K562 (cell line): Measurements from ENCODE around the gene BHLHE40. TPM values are rescaled to one million over a fixed set of nuclear protein-coding genes. Genes with fewer than 3 reads are reported as not detected.

ENCODE experiments used
- CBFA2T2 ChIP-seq: fragments of 450-650 bp; conservative IDR thresholded peaks from 2 replicates; pipeline ENCODE4 v1.6.1; 2017; ENCODE audit warnings: mild to moderate bottlenecking
- CREB1 ChIP-seq, 2 experiments: sonication (generic) in 1 of 2; formaldehyde crosslinking in 1 of 2; IDR thresholded peaks; 2 replicates each; pipeline versions ENCODE4 v1.6.1 to v1.8.0; 2012 to 2022; ENCODE audit warnings: inconsistent platforms in 1 of 2, mild to moderate bottlenecking in 1 of 2, missing genetic modification reagents in 1 of 2, moderate library complexity in 1 of 2
- CREM ChIP-seq: IDR thresholded peaks from 2 replicates; pipeline ENCODE4 v1.6.1; 2014; ENCODE audit warnings: antibody characterized with exemption, low read depth
- ELF4 ChIP-seq: fragments of 450-650 bp; formaldehyde crosslinking; IDR thresholded peaks from 2 replicates; pipeline ENCODE4 v1.4.0; 2022; ENCODE audit warnings: missing genetic modification characterization
- HNRNPL ChIP-seq: fragments of 200-400 bp; formaldehyde crosslinking; IDR thresholded peaks from 2 replicates; pipeline ENCODE4 v1.6.1; 2017; ENCODE audit warnings: low read depth, mild to moderate bottlenecking, low read length
- MYBL2 ChIP-seq, 2 experiments: fragments of 450-650 bp in 1 of 2; sonication (generic) in 1 of 2; formaldehyde crosslinking in 1 of 2; IDR thresholded peaks; 2 replicates each; pipeline versions ENCODE4 v1.6.1 to v1.8.1; 2017 to 2022; ENCODE audit warnings: borderline replicate concordance in 1 of 2, inconsistent platforms in 1 of 2, low read depth in 1 of 2, mild to moderate bottlenecking in 1 of 2, missing genetic modification reagents in 1 of 2, moderate library complexity in 1 of 2
- NONO ChIP-seq, 2 experiments: fragments of 200-400 bp in 1 of 2; fragments of 450-650 bp in 1 of 2; formaldehyde crosslinking in 1 of 2; IDR thresholded peaks; 2 replicates each; pipeline ENCODE4 v1.6.1; 2017; ENCODE audit warnings: low read depth in 2 of 2, mild to moderate bottlenecking in 2 of 2, moderate library complexity in 2 of 2, low read length in 1 of 2
- PHB ChIP-seq: fragments of 250-450 bp; sonication (Bioruptor Pico); IDR thresholded peaks from 2 replicates; pipeline ENCODE4 v1.5.0; 2021
- RAD51 ChIP-seq: fragments of 450-650 bp; IDR thresholded peaks from 2 replicates; pipeline ENCODE4 v1.7.1; 2016; ENCODE audit warnings: low read depth, mild to moderate bottlenecking, borderline replicate concordance
- RFX1 ChIP-seq: fragments of 450-650 bp; IDR thresholded peaks from 2 replicates; pipeline ENCODE4 v1.6.1; 2016; ENCODE audit warnings: mild to moderate bottlenecking, moderate library complexity
- TCF15 ChIP-seq: fragments of 250-450 bp; sonication (Bioruptor Pico); IDR thresholded peaks from 2 replicates; pipeline ENCODE4 v1.8.0; 2022; ENCODE audit warnings: moderate library complexity, mild to moderate bottlenecking, inconsistent platforms
- TCF7 ChIP-seq: sonication (generic); IDR thresholded peaks from 2 replicates; pipeline ENCODE4 v1.6.1; 2016; ENCODE audit warnings: antibody characterized with exemption, borderline replicate concordance
- TFAM ChIP-seq: fragments of 250-450 bp; sonication (Bioruptor Pico); conservative IDR thresholded peaks from 2 replicates; pipeline ENCODE4 v1.5.0; 2021; ENCODE audit warnings: mild to moderate bottlenecking, moderate library complexity
- ZNF134 ChIP-seq: fragments of 250-450 bp; sonication (Bioruptor Pico); conservative IDR thresholded peaks from 2 replicates; pipeline ENCODE4 v1.4.0; 2020
- ZNF318 ChIP-seq, 2 experiments: fragments of 450-650 bp; IDR thresholded peaks; 2 replicates each; pipeline ENCODE4 v1.6.1; 2016; ENCODE audit warnings: mild to moderate bottlenecking in 2 of 2, borderline replicate concordance in 1 of 2, low read depth in 1 of 2, moderate library complexity in 1 of 2
- ZNF324 ChIP-seq: fragments of 250-450 bp; sonication (Bioruptor Pico); IDR thresholded peaks from 2 replicates; pipeline ENCODE4 v1.4.0; 2020; ENCODE audit warnings: mild to moderate bottlenecking
- ZNF551 ChIP-seq: fragments of 250-450 bp; sonication (Bioruptor Pico); IDR thresholded peaks from 2 replicates; pipeline ENCODE4 v1.5.0; 2021; ENCODE audit warnings: mild to moderate bottlenecking, moderate library complexity
- ZNF75A ChIP-seq: fragments of 450-650 bp; formaldehyde crosslinking; IDR thresholded peaks from 2 replicates; pipeline ENCODE4 v1.4.0; 2020; ENCODE audit warnings: mild to moderate bottlenecking
- ZNF77 ChIP-seq: fragments of 250-450 bp; sonication (Bioruptor Pico); IDR thresholded peaks from 2 replicates; pipeline ENCODE4 v1.5.0; 2020
- ZNF780A ChIP-seq: fragments of 250-450 bp; sonication (Bioruptor Pico); IDR thresholded peaks from 2 replicates; pipeline ENCODE4 v1.5.0; 2021; ENCODE audit warnings: mild to moderate bottlenecking
- polyA plus RNA-seq, 8 experiments: library from polyadenylated mRNA; depleted of rRNA in 4 of 8; stranded (reverse) in 5 of 8; unstranded in 3 of 8; fragments of >200 nt; fragmentation: Nextera tagmentation in 2 of 8; fragmentation: Illumina TruSeq in 1 of 8; extraction: Ambion mirVana in 2 of 8; extraction: Trizol in 1 of 8; gene quantifications; 2 replicates each; pipeline versions ENCODE4 v1.2.1 to v1.2.3, GENCODE V29; 2011 to 2014; ENCODE audit warnings: inconsistent platforms in 1 of 8, missing spikeins in 1 of 8
- total RNA-seq, 7 experiments: library from RNA; depleted of rRNA in 6 of 7; stranded (reverse); fragments of >200 nt in 6 of 7; fragmentation: Illumina TruSeq in 2 of 7; extraction: Trizol in 2 of 7; gene quantifications; 2 replicates each; pipeline versions ENCODE4 v1.2.1 to v1.2.3, GENCODE V29; 2011 to 2021; ENCODE audit warnings: low replicate concordance in 1 of 7

Gene BHLHE40
- total and polyA plus RNA-seq, 9 of the 15 experiments (the other 6 are each of a cell fraction or from before 2014, with no cell fraction given) = 12.0 to 83.9 (median 31.4) TPM

- TF ChIP-seq ZNF780A (CRISPR knock-in tag) = no peak
- no peak for TF ChIP-seq TCF7
- no peak for TF ChIP-seq MYBL2 (IDR thresholded peaks at IDR 0.05; ENCODE audit: low read depth)
- TF ChIP-seq MYBL2 (CRISPR knock-in tag; IDR thresholded peaks at IDR 0.05; ENCODE audit: borderline replicate concordance) = no peak
- no peak for TF ChIP-seq HNRNPL
- TF ChIP-seq NONO (IDR thresholded peaks at IDR 0.05; ENCODE audit: low read depth in 2 of 2, low read length in 1 of 2) = no peak
- TF ChIP-seq CREM = 0 out of 2 replicates have a peak, but pooled peaks have one; percentile 17
- no peak for TF ChIP-seq TFAM (CRISPR knock-in tag)
- no peak for TF ChIP-seq ZNF324 (CRISPR knock-in tag)
- TF ChIP-seq ZNF551 (CRISPR knock-in tag) = no peak
- TF ChIP-seq CREB1 (IDR thresholded peaks at IDR 0.05) = no peak
- no peak for TF ChIP-seq CREB1 (CRISPR knock-in tag; IDR thresholded peaks at IDR 0.05)
- TF ChIP-seq PHB (CRISPR knock-in tag) = no peak
- peak; percentile 70; the same call in 1 of the 2 replicates for TF ChIP-seq ELF4 (CRISPR knock-in tag)
- TF ChIP-seq RAD51 = no peak
- no peak for TF ChIP-seq RFX1
- no peak for TF ChIP-seq ZNF77 (CRISPR knock-in tag)
- TF ChIP-seq ZNF318 (IDR thresholded peaks at IDR 0.05; ENCODE audit: borderline replicate concordance in 1 of 2, low read depth in 1 of 2) = 0 out of 4 replicates have a peak, but pooled peaks of 1 of the 2 experiments have one; percentile 33
- 0 out of 2 replicates have a peak, but pooled peaks have one; percentile 5 for TF ChIP-seq CBFA2T2
- no peak for TF ChIP-seq ZNF75A
- no peak for TF ChIP-seq ZNF134 (CRISPR knock-in tag)
- TF ChIP-seq TCF15 (CRISPR knock-in tag) = no peak
These were observed 20.4 kb downstream of the BHLHE40 start (continued) for GRCh38 chr3:4999531-5000184.
